Smooth muscle cell (in vitro differentiated cells): ENCODE measurements around the gene ARL8A. TPM values are rescaled to one million over a fixed set of nuclear protein-coding genes. Genes with fewer than 3 reads are reported as not detected.

Experiments
- DNase-seq: peaks from one replicate; lab custom pipeline; 2025; ENCODE audit not compliant: unreplicated experiment; lab: John Stamatoyannopoulos, UW
- H2AFZ ChIP-seq: fragments of 200-600 bp; sonication (generic); 2 replicates; pipeline ENCODE4 v1.6.0; 2016; ENCODE audit warnings: antibody characterized with exemption, low read depth, mild to moderate bottlenecking
- H3F3A ChIP-seq: fragments of 200-600 bp; sonication (generic); 2 replicates; pipeline ENCODE4 v1.6.0; 2017; ENCODE audit warnings: antibody characterized with exemption, low read depth
- H3K27ac ChIP-seq: fragments of 200-600 bp; sonication (generic); 2 replicates; pipeline ENCODE4 v1.5.1; 2016; ENCODE audit warnings: low read depth, mild to moderate bottlenecking
- H3K27me3 ChIP-seq: fragments of 200-600 bp; sonication (generic); 2 replicates; pipeline ENCODE4 v1.6.1; 2016; ENCODE audit warnings: low read depth, mild to moderate bottlenecking
- H3K36me3 ChIP-seq: fragments of 200-600 bp; sonication (generic); 2 replicates; pipeline ENCODE4 v1.5.1; 2016; ENCODE audit warnings: low read depth
- H3K4me1 ChIP-seq: fragments of 200-600 bp; sonication (generic); 2 replicates; pipeline ENCODE4 v1.5.1; 2016; ENCODE audit warnings: low read depth
- H3K4me2 ChIP-seq: fragments of 200-600 bp; sonication (generic); 2 replicates; pipeline ENCODE4 v1.6.0; 2016; ENCODE audit warnings: mild to moderate bottlenecking
- H3K4me3 ChIP-seq: fragments of 200-600 bp; sonication (generic); 2 replicates; pipeline ENCODE4 v1.5.1; 2016; ENCODE audit warnings: mild to moderate bottlenecking
- H3K79me2 ChIP-seq: fragments of 200-600 bp; sonication (generic); 2 replicates; pipeline ENCODE4 v1.6.0; 2016; ENCODE audit warnings: low read depth, mild to moderate bottlenecking
- H3K9ac ChIP-seq: fragments of 200-600 bp; sonication (generic); 2 replicates; pipeline ENCODE4 v1.6.0; 2016; ENCODE audit warnings: low read depth
- H3K9me3 ChIP-seq: fragments of 200-600 bp; sonication (generic); replicated peaks from 2 replicates; pipeline ENCODE4 v1.5.1; 2016; ENCODE audit warnings: low read depth
- H4K20me1 ChIP-seq: fragments of 200-600 bp; sonication (generic); 2 replicates; pipeline ENCODE4 v1.6.0; 2016; ENCODE audit warnings: low read depth
- WGBS: methylation state at CpG from one replicate; pipeline ENCODE4 v1.1.7; 2016; ENCODE audit warnings: low lambda C conversion rate; 5-methylcytosine and 5-hydroxymethylcytosine counted together
- polyA plus RNA-seq: library from polyadenylated mRNA; unstranded; fragments of >200 nt; fragmentation: Nextera tagmentation; extraction: Ambion mirVana; gene quantifications from 2 replicates; pipeline ENCODE4 v1.2.1, GENCODE V29; 2016
- total RNA-seq: library from RNA; depleted of rRNA; stranded (reverse); fragments of >200 nt; gene quantifications from 2 replicates; pipeline ENCODE4 v1.2.3, GENCODE V29; 2014
- TF ChIP-seq, protein P1 (sequence below): fragments of 200-600 bp; sonication (generic); IDR thresholded peaks from 2 replicates; pipeline ENCODE4 v1.5.1; 2017; ENCODE audit warnings: borderline replicate concordance, mild to moderate bottlenecking, antibody characterized with exemption; ENCODE audit not compliant: insufficient read depth, poor library complexity, severe bottlenecking

The ARL8A gene
- total and polyA plus RNA-seq, 2 experiments from 2014 or later: 44.8 to 54.7 TPM

DNA sequence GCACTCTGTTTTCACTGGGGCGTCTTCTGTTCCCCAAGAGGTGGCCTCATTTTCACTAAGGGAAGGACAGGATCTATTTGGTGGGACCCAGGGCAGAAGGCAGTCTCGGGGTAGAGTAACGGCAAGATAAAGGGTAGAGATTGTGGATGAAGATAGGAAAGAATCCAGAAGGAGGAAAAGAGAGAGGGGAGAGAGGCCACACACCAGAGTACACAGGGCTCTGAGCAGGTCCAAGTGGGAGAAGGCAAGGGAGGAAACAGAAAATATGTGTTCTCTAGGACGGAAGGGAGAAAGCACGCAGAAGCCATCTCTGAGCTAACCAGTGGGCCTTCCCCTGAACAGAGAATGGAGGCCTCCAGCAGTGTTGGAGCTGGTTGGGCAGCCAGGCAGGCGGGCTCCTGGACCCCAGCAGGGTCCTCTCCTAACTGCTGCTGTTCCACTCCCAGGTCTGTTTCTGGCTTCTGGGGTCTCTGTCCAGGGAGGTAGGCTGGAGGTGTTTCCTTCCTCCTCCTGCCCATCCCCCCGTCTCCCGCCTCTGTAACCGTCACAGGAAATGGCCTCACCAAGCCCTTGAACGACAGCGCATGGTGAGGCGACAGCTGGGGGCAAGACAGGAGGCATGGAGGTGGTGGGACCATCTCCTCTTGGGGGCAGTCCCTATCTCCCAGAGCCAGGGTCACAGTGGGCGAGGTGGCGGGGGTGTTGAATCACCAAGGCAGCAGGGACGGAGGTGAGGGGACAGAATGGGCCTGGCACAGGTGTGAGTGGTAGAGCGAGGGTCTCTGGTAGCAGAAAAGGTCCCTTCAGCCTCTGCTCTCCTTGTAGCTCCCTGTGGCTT lies 15.2 kb upstream of the ARL8A start:
- 91% methylated on average over 16 of the region's 16 CpGs for WGBS

DNA sequence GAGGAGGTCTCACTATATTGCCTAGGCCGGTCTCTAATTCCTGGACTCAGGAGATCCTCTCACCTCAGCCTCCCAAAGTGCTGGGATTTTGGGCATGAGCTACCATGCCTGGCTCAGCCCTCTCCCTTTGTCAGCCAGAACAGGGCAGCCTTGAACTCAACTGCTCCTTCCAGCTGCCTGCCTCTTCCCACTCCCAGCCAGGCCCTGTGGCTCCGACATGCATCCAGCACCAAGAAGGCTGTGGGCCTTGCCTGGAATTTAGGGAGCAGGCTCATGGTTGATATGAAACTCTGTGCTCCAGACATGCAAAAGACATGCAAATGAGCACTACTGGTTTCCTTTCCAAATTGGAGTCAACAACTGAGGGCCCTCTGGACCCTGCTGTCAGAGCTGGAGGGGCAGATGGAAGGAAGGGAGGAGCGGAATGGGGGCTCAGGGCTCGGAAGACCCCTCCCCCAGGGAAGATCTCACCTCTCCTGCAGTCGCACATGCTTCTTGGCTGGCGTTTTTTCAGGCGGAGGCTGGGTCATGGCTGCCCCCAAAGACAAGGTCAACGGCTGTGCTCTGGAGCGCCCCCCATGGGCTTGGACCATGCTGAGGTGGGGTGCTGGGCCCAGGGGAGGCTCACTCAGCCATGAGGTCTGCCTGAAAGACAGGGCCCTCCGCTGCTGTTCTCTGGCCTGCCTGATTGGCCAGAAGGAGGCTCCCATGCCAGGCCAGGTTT lies 14.4 kb upstream of the ARL8A start:
- no peaks in the 10 kb centered on the region for H3K36me3 ChIP-seq
- WGBS: 92% methylated on average over 10 of the region's 10 CpGs
- H3K27ac ChIP-seq: no peak overlapping the region
- no peaks in the 10 kb centered on the region for H3K27me3 ChIP-seq
- no peak for DNase-seq
- H3K4me3 ChIP-seq: no peak overlapping the region
- H4K20me1 ChIP-seq: no peaks in the 10 kb centered on the region
- TF ChIP-seq, protein P1, sequence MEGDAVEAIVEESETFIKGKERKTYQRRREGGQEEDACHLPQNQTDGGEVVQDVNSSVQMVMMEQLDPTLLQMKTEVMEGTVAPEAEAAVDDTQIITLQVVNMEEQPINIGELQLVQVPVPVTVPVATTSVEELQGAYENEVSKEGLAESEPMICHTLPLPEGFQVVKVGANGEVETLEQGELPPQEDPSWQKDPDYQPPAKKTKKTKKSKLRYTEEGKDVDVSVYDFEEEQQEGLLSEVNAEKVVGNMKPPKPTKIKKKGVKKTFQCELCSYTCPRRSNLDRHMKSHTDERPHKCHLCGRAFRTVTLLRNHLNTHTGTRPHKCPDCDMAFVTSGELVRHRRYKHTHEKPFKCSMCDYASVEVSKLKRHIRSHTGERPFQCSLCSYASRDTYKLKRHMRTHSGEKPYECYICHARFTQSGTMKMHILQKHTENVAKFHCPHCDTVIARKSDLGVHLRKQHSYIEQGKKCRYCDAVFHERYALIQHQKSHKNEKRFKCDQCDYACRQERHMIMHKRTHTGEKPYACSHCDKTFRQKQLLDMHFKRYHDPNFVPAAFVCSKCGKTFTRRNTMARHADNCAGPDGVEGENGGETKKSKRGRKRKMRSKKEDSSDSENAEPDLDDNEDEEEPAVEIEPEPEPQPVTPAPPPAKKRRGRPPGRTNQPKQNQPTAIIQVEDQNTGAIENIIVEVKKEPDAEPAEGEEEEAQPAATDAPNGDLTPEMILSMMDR: no peak
- no peak overlapping the region for H3K9ac ChIP-seq
- no peaks in the 10 kb centered on the region for H3F3A ChIP-seq
- no peak overlapping the region for H2AFZ ChIP-seq
- no peak overlapping the region for H3K4me2 ChIP-seq
- no peaks in the 10 kb centered on the region for H3K9me3 ChIP-seq
- no peaks in the 10 kb centered on the region for H3K79me2 ChIP-seq
- no peaks in the 10 kb centered on the region for H3K4me1 ChIP-seq

More for the DNA sequence above, 15.2 kb upstream of the ARL8A start:
- Histone ChIP-seq H3K9me3 (no peaks in the 10 kb centered on the region), H3K27me3 (no peaks in the 10 kb centered on the region), H3K9ac (no peak overlapping the region), H3K4me1 (no peaks in the 10 kb centered on the region), H4K20me1 (no peaks in the 10 kb centered on the region), H3K4me2 (no peak overlapping the region), H3K4me3 (no peak overlapping the region), H2AFZ (no peak overlapping the region), H3K79me2 (no peaks in the 10 kb centered on the region), H3K36me3 (no peaks in the 10 kb centered on the region), H3F3A (no peaks in the 10 kb centered on the region), H3K27ac (no peak overlapping the region)
- DNase-seq: no peak
- TF ChIP-seq, protein P1: no peak

- no peak for DNase-seq
- Histone ChIP-seq H3K4me2 (no peak overlapping the region), H3K27me3 (no peaks in the 10 kb centered on the region), H3F3A (no peaks in the 10 kb centered on the region), H3K4me3 (no peak overlapping the region), H2AFZ (no peak overlapping the region), H3K9ac (no peak overlapping the region), H4K20me1 (no peaks in the 10 kb centered on the region), H3K9me3 (no peaks in the 10 kb centered on the region), H3K27ac (no peak overlapping the region), H3K79me2 (no peaks in the 10 kb centered on the region), H3K36me3 (no peaks in the 10 kb centered on the region), H3K4me1 (no peaks in the 10 kb centered on the region)
- TF ChIP-seq, protein P1: no peak
- 99% methylated on average over 10 of the region's 10 CpGs for WGBS
These were observed 13.4 kb upstream of the ARL8A start for GRCh38 chr1:202157945-202158344.
